ENCODE measurements around the gene IL36RN.
A peak's percentile ranks its signal among the peaks of the same experiment; 100 is the strongest.

IL36RN gene

DNA sequence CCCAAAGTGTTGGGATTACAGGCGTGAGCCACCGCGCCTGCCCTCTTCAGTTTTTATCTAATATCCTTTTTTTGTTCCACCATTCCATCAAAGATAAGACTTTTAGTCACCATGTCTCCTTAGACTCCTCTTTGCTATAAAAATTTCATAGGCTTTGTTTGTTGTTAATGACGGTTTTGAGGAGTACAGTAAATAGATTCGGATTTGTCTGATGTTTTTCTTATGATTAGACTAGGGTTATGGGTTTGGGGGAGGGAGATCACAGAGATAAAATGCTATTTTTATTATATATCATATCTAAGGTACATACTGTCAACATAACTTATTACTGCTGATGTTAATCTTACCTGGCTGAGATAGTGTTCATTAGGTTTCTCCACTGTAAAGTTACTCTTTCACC is 12.5 kb upstream of the IL36RN start:
- no peak overlapping the region for H3K4me3 ChIP-seq (ENCODE audit: low read depth in 1 of 2, low read length in 2 of 2)
- no peaks in the 10 kb centered on the region for H4K20me1 ChIP-seq (ENCODE audit: insufficient read depth, low read length)
- no peak overlapping the region for H3K9ac ChIP-seq (ENCODE audit: low read depth, low read length)
- no peaks in the 10 kb centered on the region for H3K4me1 ChIP-seq (ENCODE audit: insufficient read depth, low read length)
- no peak overlapping the region for H2AFZ ChIP-seq (ENCODE audit: low read depth, low read length)
- no peaks in the 10 kb centered on the region for H3K27me3 ChIP-seq (ENCODE audit: insufficient read depth, low read length, poor library complexity)
- no peaks in the 10 kb centered on the region for H3K36me3 ChIP-seq (ENCODE audit: insufficient read depth, low read length)
- no peaks in the 10 kb centered on the region for H3K9me3 ChIP-seq (ENCODE audit: insufficient read depth, low read length, severe bottlenecking)
- TF ChIP-seq, protein P1, sequence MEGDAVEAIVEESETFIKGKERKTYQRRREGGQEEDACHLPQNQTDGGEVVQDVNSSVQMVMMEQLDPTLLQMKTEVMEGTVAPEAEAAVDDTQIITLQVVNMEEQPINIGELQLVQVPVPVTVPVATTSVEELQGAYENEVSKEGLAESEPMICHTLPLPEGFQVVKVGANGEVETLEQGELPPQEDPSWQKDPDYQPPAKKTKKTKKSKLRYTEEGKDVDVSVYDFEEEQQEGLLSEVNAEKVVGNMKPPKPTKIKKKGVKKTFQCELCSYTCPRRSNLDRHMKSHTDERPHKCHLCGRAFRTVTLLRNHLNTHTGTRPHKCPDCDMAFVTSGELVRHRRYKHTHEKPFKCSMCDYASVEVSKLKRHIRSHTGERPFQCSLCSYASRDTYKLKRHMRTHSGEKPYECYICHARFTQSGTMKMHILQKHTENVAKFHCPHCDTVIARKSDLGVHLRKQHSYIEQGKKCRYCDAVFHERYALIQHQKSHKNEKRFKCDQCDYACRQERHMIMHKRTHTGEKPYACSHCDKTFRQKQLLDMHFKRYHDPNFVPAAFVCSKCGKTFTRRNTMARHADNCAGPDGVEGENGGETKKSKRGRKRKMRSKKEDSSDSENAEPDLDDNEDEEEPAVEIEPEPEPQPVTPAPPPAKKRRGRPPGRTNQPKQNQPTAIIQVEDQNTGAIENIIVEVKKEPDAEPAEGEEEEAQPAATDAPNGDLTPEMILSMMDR (IDR thresholded peaks at IDR 0.05; ENCODE audit: borderline replicate concordance, extremely low read depth, low read length, poor library complexity, severe bottlenecking), result no peak
- no peak for TF ChIP-seq EZH2 (IDR thresholded peaks at IDR 0.05; ENCODE audit: borderline replicate concordance, low read depth, low read length, severe bottlenecking)
- H3K27ac ChIP-seq (ENCODE audit: low read length), result no peak overlapping the region
- ATAC-seq (ENCODE audit: insufficient read depth, low read depth) (no peak), DNase-seq (no peak)
- H3K79me2 ChIP-seq (ENCODE audit: insufficient read depth, low read length), result no peaks in the 10 kb centered on the region
- no peak overlapping the region for H3K4me2 ChIP-seq (ENCODE audit: insufficient read depth, low read length)

DNA sequence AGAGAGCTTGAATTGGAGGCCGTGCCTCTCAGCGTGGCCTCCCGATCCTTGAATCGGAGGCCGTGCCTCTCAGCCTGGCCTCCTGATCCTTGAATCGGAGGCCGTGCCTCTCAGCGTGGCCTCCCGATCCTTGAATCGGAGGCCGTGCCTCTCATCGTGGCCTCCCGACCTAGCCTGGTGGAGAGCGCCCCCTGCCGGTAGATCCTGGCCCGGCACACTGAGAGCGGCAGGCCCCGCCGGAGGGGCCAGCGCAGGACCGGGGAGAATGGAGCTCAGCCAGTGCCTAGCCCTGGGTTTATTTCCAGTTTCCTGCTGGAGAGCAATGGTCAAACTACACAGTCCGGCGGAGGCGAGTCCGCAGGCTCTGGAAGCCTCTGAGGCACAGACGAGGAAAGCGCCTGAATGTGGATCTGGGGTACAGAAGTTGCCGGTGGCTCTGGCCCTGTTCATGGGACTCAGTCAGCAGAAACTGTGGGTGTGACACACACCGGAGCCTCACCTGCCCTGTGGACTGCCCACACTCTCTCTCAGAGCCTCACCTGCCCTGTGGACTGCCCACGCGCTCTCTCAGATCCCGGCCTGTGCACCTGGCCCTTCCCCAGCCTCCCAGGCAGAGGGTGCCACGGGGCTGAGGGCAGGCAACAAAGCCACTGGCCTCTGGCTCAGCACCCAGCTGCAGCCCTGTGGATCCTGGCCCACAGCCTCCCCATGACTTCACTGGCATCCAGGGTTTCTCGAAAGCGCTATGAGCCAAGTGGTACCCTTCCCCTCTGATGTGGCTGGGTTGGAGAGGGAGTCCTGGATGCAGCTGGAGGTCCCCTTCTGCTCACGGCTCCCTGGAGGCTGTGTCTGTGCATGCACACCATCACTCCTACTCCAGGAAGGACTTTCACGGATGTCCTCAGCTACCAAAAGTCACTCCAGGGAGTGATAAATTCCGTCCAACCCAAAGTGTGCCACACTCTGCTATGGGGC is 7.8 kb upstream of the IL36RN start:
- H3K4me3 ChIP-seq (ENCODE audit: low read depth in 1 of 2, low read length in 2 of 2), result no peak overlapping the region
- no peaks in the 10 kb centered on the region for H3K36me3 ChIP-seq (ENCODE audit: insufficient read depth, low read length)
- ATAC-seq (ENCODE audit: insufficient read depth, low read depth), result no peak
- no peaks in the 10 kb centered on the region for H4K20me1 ChIP-seq (ENCODE audit: insufficient read depth, low read length)
- H3K27ac ChIP-seq (ENCODE audit: low read length), result no peak overlapping the region
- no peak overlapping the region for H2AFZ ChIP-seq (ENCODE audit: low read depth, low read length)
- no peak overlapping the region for H3K9ac ChIP-seq (ENCODE audit: low read depth, low read length)
- TF ChIP-seq, protein P1 (IDR thresholded peaks at IDR 0.05; ENCODE audit: borderline replicate concordance, extremely low read depth, low read length, poor library complexity, severe bottlenecking), result peak; percentile 27
- TF ChIP-seq EZH2 (IDR thresholded peaks at IDR 0.05; ENCODE audit: borderline replicate concordance, low read depth, low read length, severe bottlenecking), result no peak
- no peak for DNase-seq
- H3K9me3 ChIP-seq (ENCODE audit: insufficient read depth, low read length, severe bottlenecking), result peaks cover 5% of the 10 kb centered on the region
- no peak overlapping the region for H3K4me2 ChIP-seq (ENCODE audit: insufficient read depth, low read length)
- H3K27me3 ChIP-seq (ENCODE audit: insufficient read depth, low read length, poor library complexity), result no peaks in the 10 kb centered on the region
- no peaks in the 10 kb centered on the region for H3K4me1 ChIP-seq (ENCODE audit: insufficient read depth, low read length)
- no peaks in the 10 kb centered on the region for H3K79me2 ChIP-seq (ENCODE audit: insufficient read depth, low read length)

DNA sequence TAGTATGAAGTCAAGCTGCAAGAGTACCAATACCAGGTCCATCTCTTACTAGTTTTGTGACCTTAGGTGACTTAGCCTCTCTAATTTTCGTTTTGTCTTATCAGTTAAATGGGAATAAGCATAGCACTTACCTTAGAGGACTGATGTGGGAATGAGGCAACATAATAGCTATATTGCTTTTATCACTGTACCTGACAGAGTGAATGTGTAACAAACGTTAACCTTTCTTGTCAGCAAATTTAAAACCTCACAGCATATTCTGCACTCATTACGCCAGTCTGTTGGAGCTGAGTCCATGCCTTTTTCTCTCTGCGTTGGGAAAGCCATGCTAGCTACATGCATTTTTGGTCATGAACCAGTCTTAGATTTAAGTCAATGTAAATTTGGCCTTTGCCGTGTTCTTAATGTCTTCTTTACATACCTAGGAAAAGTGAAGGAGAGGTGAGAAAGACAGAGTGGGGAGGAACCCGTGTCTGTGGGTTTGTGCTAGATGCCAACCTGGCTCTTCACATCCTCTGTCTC is 6.5 kb upstream of the IL36RN start, which contains the start of gene IL36B:
IL36B (minus strand) TSS at position 472 of the 522 bp plus-strand sequence.
- Histone ChIP-seq H3K9ac (ENCODE audit: low read depth, low read length) (no peak within 1 kb of the TSS), H2AFZ (ENCODE audit: low read depth, low read length) (no peak within 1 kb of the TSS), H4K20me1 (ENCODE audit: insufficient read depth, low read length) (no peaks in the 10 kb centered on the region), H3K27me3 (ENCODE audit: insufficient read depth, low read length, poor library complexity) (no peaks in the 10 kb centered on the region), H3K79me2 (ENCODE audit: insufficient read depth, low read length) (no peaks in the 10 kb centered on the region), H3K9me3 (ENCODE audit: insufficient read depth, low read length, severe bottlenecking) (peaks cover 5% of the 10 kb centered on the region), H3K27ac (ENCODE audit: low read length) (no peak within 1 kb of the TSS), H3K36me3 (ENCODE audit: insufficient read depth, low read length) (no peaks in the 10 kb centered on the region), H3K4me3 (ENCODE audit: low read depth in 1 of 2, low read length in 2 of 2) (no peak within 1 kb of the TSS), H3K4me2 (ENCODE audit: insufficient read depth, low read length) (no peak within 1 kb of the TSS), H3K4me1 (ENCODE audit: insufficient read depth, low read length) (no peaks in the 10 kb centered on the region)
- DNase-seq (no peak), ATAC-seq (ENCODE audit: insufficient read depth, low read depth) (no peak)
- no peak for TF ChIP-seq EZH2 (IDR thresholded peaks at IDR 0.05; ENCODE audit: borderline replicate concordance, low read depth, low read length, severe bottlenecking)
- TF ChIP-seq, protein P1 (IDR thresholded peaks at IDR 0.05; ENCODE audit: borderline replicate concordance, extremely low read depth, low read length, poor library complexity, severe bottlenecking), result no peak
